GM23338 (cell line): Measurements from ENCODE around the gene CNTNAP4. TPM values are rescaled to one million over a fixed set of nuclear protein-coding genes. Genes with fewer than 3 reads are reported as not detected.

Source experiments
- ATAC-seq: fragments of 200-7000 bp; cut with Tn5 transposase; 3 replicates; pipeline ENCODE4 v1.9.1; 2020
- DNase-seq: peaks from one replicate; pipeline ENCODE4 v3.0.0-alpha.2; 2015; ENCODE audit warnings: low spot score
- H2AFZ ChIP-seq: fragments of 200-600 bp; sonication (generic); 2 replicates; pipeline ENCODE4 v1.8.0; 2016; ENCODE audit warnings: antibody characterized with exemption, mild to moderate bottlenecking, moderate library complexity
- H3F3A ChIP-seq: fragments of 200-600 bp; sonication (generic); replicated peaks from 2 replicates; pipeline ENCODE4 v1.8.0; 2017; ENCODE audit warnings: antibody characterized with exemption, mixed run types, low read depth
- H3K27ac ChIP-seq: fragments of 200-600 bp; sonication (generic); 2 replicates; pipeline ENCODE4 v1.6.1; 2016; ENCODE audit warnings: low read depth
- H3K27me3 ChIP-seq: fragments of 200-600 bp; sonication (generic); 2 replicates; pipeline ENCODE4 v1.8.0; 2016; ENCODE audit warnings: mild to moderate bottlenecking, mixed run types, moderate library complexity; ENCODE audit not compliant: insufficient read depth
- H3K36me3 ChIP-seq: fragments of 200-600 bp; sonication (generic); 2 replicates; pipeline ENCODE4 v1.8.0; 2016; ENCODE audit warnings: mild to moderate bottlenecking; ENCODE audit not compliant: insufficient read depth
- H3K4me1 ChIP-seq: fragments of 200-600 bp; sonication (generic); 2 replicates; pipeline ENCODE4 v1.8.0; 2016; ENCODE audit warnings: mild to moderate bottlenecking, moderate library complexity; ENCODE audit not compliant: insufficient read depth
- H3K4me2 ChIP-seq: fragments of 200-600 bp; sonication (generic); 2 replicates; pipeline ENCODE4 v1.7.1; 2017; ENCODE audit warnings: mixed run types
- H3K4me3 ChIP-seq: fragments of 200-600 bp; sonication (generic); 2 replicates; pipeline ENCODE4 v1.6.1; 2016; ENCODE audit warnings: mixed run types
- H3K79me2 ChIP-seq: fragments of 200-600 bp; sonication (generic); replicated peaks from 2 replicates; pipeline ENCODE4 v1.8.0; 2017; ENCODE audit warnings: mild to moderate bottlenecking; ENCODE audit not compliant: insufficient read depth
- H3K9me2 ChIP-seq: fragments of 200-600 bp; sonication (generic); 2 replicates; pipeline ENCODE4 v1.8.0; 2017; ENCODE audit not compliant: insufficient read depth
- H4K20me1 ChIP-seq: fragments of 200-600 bp; sonication (generic); replicated peaks from 2 replicates; pipeline ENCODE4 v1.8.0; 2017; ENCODE audit warnings: mild to moderate bottlenecking; ENCODE audit not compliant: insufficient read depth
- H3K27ac Mint-ChIP-seq: 2 replicates; pipeline ENCODE4 v1.8.0; 2020; ENCODE audit warnings: inconsistent platforms, mild to moderate bottlenecking, moderate library complexity, mixed read lengths
- H3K27me3 Mint-ChIP-seq: 3 replicates; pipeline ENCODE4 v1.8.0; 2022; ENCODE audit warnings: low read depth, mild to moderate bottlenecking, moderate library complexity, mixed read lengths, inconsistent platforms; ENCODE audit not compliant: insufficient read depth, poor library complexity
- H3K36me3 Mint-ChIP-seq: 3 replicates; pipeline ENCODE4 v1.8.0; 2021; ENCODE audit warnings: low read depth, mild to moderate bottlenecking, inconsistent platforms, moderate library complexity, mixed read lengths
- H3K4me1 Mint-ChIP-seq: 3 replicates; pipeline ENCODE4 v1.8.0; 2020; ENCODE audit warnings: mild to moderate bottlenecking, inconsistent platforms, mixed read lengths
- H3K4me3 Mint-ChIP-seq: 3 replicates; pipeline ENCODE4 v1.8.0; 2021; ENCODE audit warnings: moderate library complexity, mild to moderate bottlenecking, inconsistent platforms, mixed read lengths
- H3K9me3 Mint-ChIP-seq: 3 replicates; pipeline ENCODE4 v1.8.0; 2020; ENCODE audit warnings: moderate library complexity, mild to moderate bottlenecking, inconsistent platforms, mixed read lengths
- CREB1 ChIP-seq: fragments of 250-450 bp; sonication (Bioruptor Pico); IDR thresholded peaks from 2 replicates; pipeline ENCODE4 v1.5.0; 2020; ENCODE audit warnings: low read depth, mild to moderate bottlenecking, moderate library complexity
- ETS1 ChIP-seq: IDR thresholded peaks from 2 replicates; pipeline ENCODE4 v1.6.1; 2016; ENCODE audit warnings: antibody characterized with exemption
- NANOG ChIP-seq: IDR thresholded peaks from 2 replicates; pipeline ENCODE4 v1.6.1; 2016; ENCODE audit warnings: antibody characterized with exemption, borderline replicate concordance
- POLR2AphosphoS5 ChIP-seq: IDR thresholded peaks from 2 replicates; pipeline ENCODE4 v1.6.1; 2016; ENCODE audit warnings: antibody characterized with exemption, low read depth
- REST ChIP-seq: IDR thresholded peaks from one replicate; pipeline ENCODE4 v1.6.1; 2018; ENCODE audit warnings: antibody characterized with exemption; ENCODE audit not compliant: unreplicated experiment
- ZNF462 ChIP-seq: fragments of 250-450 bp; sonication (Bioruptor Pico); IDR thresholded peaks from 2 replicates; pipeline ENCODE4 v1.5.0; 2020; ENCODE audit warnings: mild to moderate bottlenecking, moderate library complexity
- polyA plus RNA-seq: library from polyadenylated mRNA; unstranded; fragments of >200 nt; fragmentation: Nextera tagmentation; extraction: Ambion mirVana; gene quantifications from 2 replicates; pipeline ENCODE4 v1.2.1, GENCODE V29; 2016
- total RNA-seq: library from RNA; depleted of rRNA; stranded (reverse); fragments of >200 nt; shearing (Covaris generic); gene quantifications from 2 replicates; pipeline ENCODE4 v1.2.3, GENCODE V29; 2014

The CNTNAP4 gene
- total and polyA plus RNA-seq, 2 experiments from 2014 or later, result not detected

GRCh38 chr16:76583466-76583865 lies 306.3 kb downstream of the CNTNAP4 start (continued):
- TF ChIP-seq CREB1 (CRISPR knock-in tag), result no peak
- TF ChIP-seq NANOG, result no peak
- TF ChIP-seq ETS1, result no peak

- Histone ChIP-seq H3F3A (no peaks in the 10 kb centered on the region), H4K20me1 (no peaks in the 10 kb centered on the region), H3K27me3 (no peaks in the 10 kb centered on the region), H2AFZ (no peak overlapping the region), H3K79me2 (no peaks in the 10 kb centered on the region), H3K9me2 (0 out of 2 replicates have a peak, but pooled peaks cover 3% of the 10 kb centered on the region), H3K36me3 (no peaks in the 10 kb centered on the region), H3K4me1 (no peaks in the 10 kb centered on the region), H3K27ac (no peak overlapping the region), H3K4me2 (no peak overlapping the region), H3K4me3 (no peak overlapping the region)
- H3K9me3 Mint-ChIP-seq, result peaks cover 70% of the 10 kb centered on the region
- ATAC-seq, result no peak
- H3K4me1 Mint-ChIP-seq, result no peaks in the 10 kb centered on the region
- no peak overlapping the region for H3K27ac Mint-ChIP-seq
- H3K4me3 Mint-ChIP-seq, result no peak overlapping the region
- no peaks in the 10 kb centered on the region for H3K27me3 Mint-ChIP-seq
- H3K36me3 Mint-ChIP-seq, result 0 out of 3 replicates have a peak, but pooled peaks cover 5% of the 10 kb centered on the region
- DNase-seq, result no peak
- TF ChIP-seq REST (no peak), POLR2AphosphoS5 (no peak), ZNF462 (CRISPR knock-in tag) (no peak)
These were observed 306.7 kb downstream of the CNTNAP4 start for GRCh38 chr16:76583945-76584344.
